HCT116 (cell line): ENCODE measurements around the gene SMTNL2. TPM values are rescaled to one million over a fixed set of nuclear protein-coding genes. Genes with fewer than 3 reads are reported as not detected.
A peak's percentile ranks its signal among the peaks of the same experiment; 100 is the strongest.
"Not testable (repeated sequence)": the region's sequence is repeated elsewhere in the genome, so short reads cannot be mapped to it uniquely, and the experiment has no call there.

Experiments used
- ATAC-seq: fragments of 200-7000 bp; cut with Tn5 transposase; 2 replicates; pipeline ENCODE4 v1.9.1; 2020; ENCODE audit warnings: mild to moderate bottlenecking, moderate library complexity
- BruUV-seq: library from RNA; stranded (reverse); fragments of 400-500 nt; replicated peaks from 2 replicates; lab custom pipeline; 2021; lab: Mats Ljungman, UMichigan
- CTCF ChIA-PET: fragments of 300-600 bp; sonication (Branson Sonifier 250); formaldehyde crosslinking; loops from one replicate; lab custom pipeline; 2021; ENCODE audit warnings: antibody characterized with exemption; lab: Charles Lee
- POLR2A ChIA-PET: fragments of 300-600, 350-600 bp; sonication (Branson Sonifier 250); formaldehyde crosslinking; loops from one replicate; lab custom pipeline; 2021; ENCODE audit warnings: antibody characterized with exemption; lab: Charles Lee
- RAD21 ChIA-PET, 2 experiments: fragments of 300-600 bp; sonication (Branson Sonifier 250); formaldehyde crosslinking; loops; one replicate each; lab custom pipeline; 2023; ENCODE audit warnings: low total read pairs in 2 of 2; ENCODE audit not compliant: uncharacterized antibody in 2 of 2, unreplicated experiment in 2 of 2, low non-redundant PET in 1 of 2; lab: Charles Lee
- DNase-seq: peaks from one replicate; pipeline ENCODE4 v3.0.0-alpha.2; 2010; ENCODE audit warnings: low read depth, low spot score
- H2AFZ ChIP-seq: fragments of 200-600 bp; shearing (Covaris generic), sonication (generic); 2 replicates; pipeline ENCODE4 v1.6.1; 2017; ENCODE audit warnings: low read depth, mixed run types, mixed read lengths, antibody characterized with exemption, low read length; ENCODE audit not compliant: poor library complexity, severe bottlenecking
- H3K27ac ChIP-seq: 2 replicates; pipeline ENCODE4 v1.5.1; 2012; ENCODE audit warnings: low read depth, low read length
- H3K27me3 ChIP-seq: fragments of 200-600 bp; sonication (generic); 2 replicates; pipeline ENCODE4 v1.6.1; 2016; ENCODE audit warnings: mixed run types, low read length, mixed read lengths; ENCODE audit not compliant: insufficient read depth
- H3K36me3 ChIP-seq, 2 experiments: fragments of 200-500 bp in 1 of 2; fragments of 200-600 bp in 1 of 2; sonication (Bioruptor generic) in 1 of 2; sonication (generic) in 1 of 2; 2 replicates each; pipeline versions ENCODE4 v1.5.1 to v1.6.1; 2014 to 2016; ENCODE audit warnings: low read length in 2 of 2, inconsistent platforms in 1 of 2, mixed read lengths in 1 of 2, mixed run types in 1 of 2; ENCODE audit not compliant: insufficient read depth in 2 of 2, control insufficient read depth in 1 of 2
- H3K4me1 ChIP-seq, 2 experiments: fragments of 200-600 bp in 1 of 2; sonication (generic) in 1 of 2; 2 replicates each; pipeline versions ENCODE4 v1.5.1 to v1.6.1; 2012 to 2017; ENCODE audit warnings: low read length in 2 of 2, inconsistent platforms in 1 of 2, mild to moderate bottlenecking in 1 of 2, mixed read lengths in 1 of 2, mixed run types in 1 of 2, moderate library complexity in 1 of 2; ENCODE audit not compliant: insufficient read depth in 2 of 2, control insufficient read depth in 1 of 2
- H3K4me2 ChIP-seq: fragments of 200-600 bp; sonication (generic); 2 replicates; pipeline ENCODE4 v1.6.1; 2017; ENCODE audit warnings: mixed run types, low read length, mixed read lengths
- H3K4me3 ChIP-seq, 2 experiments: fragments of 200-600 bp in 1 of 2; sonication (generic) in 1 of 2; replicated peaks in 1 of 2; 2 replicates each; pipeline ENCODE4 v1.5.1; 2011 to 2016; ENCODE audit warnings: low read length in 2 of 2, control low read depth in 1 of 2, low read depth in 1 of 2, mild to moderate bottlenecking in 1 of 2, mixed read lengths in 1 of 2, mixed run types in 1 of 2
- H3K79me2 ChIP-seq: fragments of 200-600 bp; sonication (generic); 2 replicates; pipeline ENCODE4 v1.6.1; 2017; ENCODE audit warnings: mild to moderate bottlenecking, mixed run types, low read length, moderate library complexity, mixed read lengths; ENCODE audit not compliant: insufficient read depth
- H3K9ac ChIP-seq: fragments of 200-600 bp; sonication (generic); 2 replicates; pipeline ENCODE4 v1.6.1; 2016; ENCODE audit warnings: low read length, mixed read lengths
- H3K9me2 ChIP-seq: fragments of 200-600 bp; sonication (generic), shearing (Covaris generic); 2 replicates; pipeline ENCODE4 v1.6.1; 2017; ENCODE audit warnings: mixed run types, mild to moderate bottlenecking, moderate library complexity; ENCODE audit not compliant: insufficient read depth
- H3K9me3 ChIP-seq, 2 experiments: fragments of 200-500 bp in 1 of 2; fragments of 200-600 bp in 1 of 2; sonication (Bioruptor generic) in 1 of 2; sonication (generic) in 1 of 2; 2 replicates each; pipeline ENCODE4 v1.6.1; 2014 to 2017; ENCODE audit warnings: low read length in 2 of 2, mixed read lengths in 2 of 2, inconsistent platforms in 1 of 2, low read depth in 1 of 2, mild to moderate bottlenecking in 1 of 2, mixed run types in 1 of 2, moderate library complexity in 1 of 2; ENCODE audit not compliant: control insufficient read depth in 1 of 2, insufficient read depth in 1 of 2
- H4K20me1 ChIP-seq: fragments of 200-600 bp; sonication (generic), shearing (Covaris generic); 2 replicates; pipeline ENCODE4 v1.6.1; 2017; ENCODE audit warnings: mixed run types, mild to moderate bottlenecking, moderate library complexity; ENCODE audit not compliant: insufficient read depth
- ATF3 ChIP-seq: IDR thresholded peaks from 2 replicates; pipeline ENCODE4 v1.6.1; 2012
- EGR1 ChIP-seq: IDR thresholded peaks from 2 replicates; pipeline ENCODE4 v1.6.1; 2012; ENCODE audit warnings: low read depth
- EZH2 ChIP-seq: fragments of 200-600 bp; sonication (generic); IDR thresholded peaks from 2 replicates; pipeline ENCODE4 v1.6.1; 2017; ENCODE audit warnings: antibody characterized with exemption, mixed run types
- FOSL1 ChIP-seq: IDR thresholded peaks from 2 replicates; pipeline ENCODE4 v1.6.1; 2012; ENCODE audit warnings: low read depth
- REST ChIP-seq: IDR thresholded peaks from 2 replicates; pipeline ENCODE4 v1.6.1; 2012; ENCODE audit warnings: low read depth
- YY1 ChIP-seq: IDR thresholded peaks from 2 replicates; pipeline ENCODE4 v1.6.1; 2011; ENCODE audit warnings: low read length, low read depth, moderate library complexity, mild to moderate bottlenecking; ENCODE audit not compliant: insufficient replicate concordance; ENCODE audit errors: extremely low read depth
- intact Hi-C: fragments of 100-400 bp; cut with micrococcal nuclease; formaldehyde crosslinking; loops from 2 replicates; pipeline ENCODE4 v1.10.0; 2022
- total RNA-seq: library from RNA; stranded (reverse); gene quantifications from one replicate; pipeline ENCODE4 v1.2.1, GENCODE V29; 2021; ENCODE audit not compliant: unreplicated experiment

The SMTNL2 gene
- total RNA-seq, 1 experiment from 2014 or later, result 2.3 TPM

GRCh38 chr17:4636474-4637100 lies 52.3 kb downstream of the SMTNL2 start (continued):
- TF ChIP-seq REST, result no peak
- no peak for TF ChIP-seq FOSL1
- no peak for TF ChIP-seq ATF3
- TF ChIP-seq EGR1, result no peak
- no peak for TF ChIP-seq YY1
- no peak for TF ChIP-seq EZH2

- Histone ChIP-seq H3K4me2 (peak overlapping the region; percentile 58), H3K4me3 (0 out of 4 replicates have a peak overlapping the region, but pooled peaks of 1 of the 2 experiments have one; percentile 40)
- H3K9me2 ChIP-seq, H4K20me1 ChIP-seq, H3K79me2 ChIP-seq, intact Hi-C loops, H3K27me3 ChIP-seq, H3K9ac ChIP-seq, H3K4me1 ChIP-seq, POLR2A ChIA-PET, ATAC-seq, H3K36me3 ChIP-seq, DNase-seq, H2AFZ ChIP-seq, CTCF ChIA-PET, RAD21 ChIA-PET, BruUV-seq, H3K27ac ChIP-seq, H3K9me3 ChIP-seq: not testable (repeated sequence)
Observed at GRCh38 chr17:4638766-4639165, 54.4 kb downstream of the SMTNL2 start.
